HEK293 (cell line): ENCODE results near the gene MARCKSL1.
A peak's percentile ranks its signal among the peaks of the same experiment; 100 is the strongest.

Source experiments
- CTCF ChIA-PET: fragments of 350-600 bp; formaldehyde crosslinking; extraction: SDS; loops from one replicate; lab custom pipeline; 2021; ENCODE audit warnings: antibody characterized with exemption; lab: Yijun Ruan, JAX
- POLR2A ChIA-PET: fragments of 300-600 bp; formaldehyde crosslinking; extraction: SDS; loops from one replicate; lab custom pipeline; 2020; ENCODE audit warnings: antibody characterized with exemption, inconsistent platforms; lab: Yijun Ruan, JAX
- H3K27ac ChIP-seq: fragments of 200-500 bp; sonication (Bioruptor generic); 2 replicates; pipeline ENCODE4 v1.5.1; 2014; ENCODE audit warnings: low read depth, low read length, control low read depth, inconsistent platforms; ENCODE audit errors: extremely low read depth
- H3K36me3 ChIP-seq, 2 experiments: fragments of 200-500 bp in 1 of 2; sonication (Bioruptor generic) in 1 of 2; 1 replicate in 1 of 2; 2 replicates in 1 of 2; pipeline ENCODE4 v1.5.1; 2014 to 2017; ENCODE audit warnings: inconsistent platforms in 2 of 2, low read length in 2 of 2; ENCODE audit not compliant: control insufficient read depth in 2 of 2, insufficient read depth in 1 of 2
- H3K4me1 ChIP-seq: fragments of 200-500 bp; sonication (Bioruptor generic); 2 replicates; pipeline ENCODE4 v1.5.1; 2014; ENCODE audit warnings: mild to moderate bottlenecking, low read length, inconsistent platforms; ENCODE audit not compliant: control insufficient read depth, insufficient read depth
- H3K4me3 ChIP-seq: 2 replicates; pipeline ENCODE4 v1.5.1; 2011; ENCODE audit warnings: low read depth, mild to moderate bottlenecking, control low read depth, low read length, moderate library complexity
- H3K9me3 ChIP-seq: fragments of 200-500 bp; sonication (Bioruptor generic); 2 replicates; pipeline ENCODE4 v1.5.1; 2014; ENCODE audit warnings: low read depth, low read length, inconsistent platforms; ENCODE audit not compliant: control insufficient read depth, insufficient read depth
- CTCF ChIP-seq: fragments of 450-650 bp; formaldehyde crosslinking; IDR thresholded peaks from 2 replicates; pipeline ENCODE4 v1.5.1; 2016; ENCODE audit warnings: missing biosample characterization, missing genetic modification characterization
- GLIS1 ChIP-seq: fragments of 450-650 bp; formaldehyde crosslinking; IDR thresholded peaks from 2 replicates; pipeline ENCODE4 v1.5.1; 2016; ENCODE audit warnings: missing biosample characterization, missing genetic modification characterization
- GLIS2 ChIP-seq: fragments of 450-650 bp; formaldehyde crosslinking; IDR thresholded peaks from 2 replicates; pipeline ENCODE4 v1.5.1; 2016; ENCODE audit warnings: missing biosample characterization, missing genetic modification characterization
- KLF8 ChIP-seq: fragments of 450-650 bp; formaldehyde crosslinking; IDR thresholded peaks from 2 replicates; pipeline ENCODE4 v1.5.1; 2016; ENCODE audit warnings: missing biosample characterization, missing genetic modification characterization
- PBX3 ChIP-seq: sonication (generic); formaldehyde crosslinking; IDR thresholded peaks from 2 replicates; pipeline ENCODE4 v1.8.1; 2022; ENCODE audit warnings: mild to moderate bottlenecking, moderate library complexity, missing genetic modification reagents
- REPIN1 ChIP-seq: fragments of 450-650 bp; formaldehyde crosslinking; IDR thresholded peaks from 2 replicates; pipeline ENCODE4 v1.5.1; 2017; ENCODE audit warnings: missing biosample characterization, missing genetic modification characterization, low read depth
- WT1 ChIP-seq: fragments of 450-650 bp; formaldehyde crosslinking; IDR thresholded peaks from 2 replicates; pipeline ENCODE4 v1.5.1; 2016; ENCODE audit warnings: missing biosample characterization, missing genetic modification characterization
- ZBTB17 ChIP-seq: fragments of 450-650 bp; formaldehyde crosslinking; IDR thresholded peaks from 2 replicates; pipeline ENCODE4 v1.5.1; 2016; ENCODE audit warnings: missing biosample characterization, missing genetic modification characterization
- ZBTB26 ChIP-seq: fragments of 450-650 bp; formaldehyde crosslinking; optimal IDR thresholded peaks from 2 replicates; pipeline ENCODE3; 2016; ENCODE audit warnings: missing biosample characterization, mild to moderate bottlenecking, missing genetic modification characterization
- ZBTB44 ChIP-seq: fragments of 450-650 bp; IDR thresholded peaks from 2 replicates; pipeline ENCODE4 v1.5.1; 2018; ENCODE audit warnings: missing biosample characterization, mild to moderate bottlenecking, missing genetic modification characterization
- ZFP69B ChIP-seq: fragments of 450-650 bp; formaldehyde crosslinking; IDR thresholded peaks from 2 replicates; pipeline ENCODE4 v1.5.1; 2016; ENCODE audit warnings: missing biosample characterization, missing genetic modification characterization
- ZNF184 ChIP-seq: fragments of 450-650 bp; IDR thresholded peaks from 2 replicates; pipeline ENCODE4 v1.5.1; 2018; ENCODE audit warnings: missing biosample characterization, mild to moderate bottlenecking, missing genetic modification characterization
- ZNF19 ChIP-seq: fragments of 450-650 bp; formaldehyde crosslinking; IDR thresholded peaks from 2 replicates; pipeline ENCODE4; 2016; ENCODE audit warnings: missing biosample characterization, missing genetic modification characterization, low read depth
- ZNF335 ChIP-seq: fragments of 450-650 bp; formaldehyde crosslinking; conservative IDR thresholded peaks from 2 replicates; pipeline ENCODE4 v1.5.1; 2016; ENCODE audit warnings: missing biosample characterization, missing genetic modification characterization
- ZNF366 ChIP-seq: fragments of 450-650 bp; formaldehyde crosslinking; conservative IDR thresholded peaks from 2 replicates; pipeline ENCODE4 v1.5.1; 2016; ENCODE audit warnings: missing biosample characterization, missing genetic modification characterization
- ZNF544 ChIP-seq: fragments of 450-650 bp; formaldehyde crosslinking; IDR thresholded peaks from 2 replicates; pipeline ENCODE4 v1.5.0; 2017; ENCODE audit warnings: missing biosample characterization, missing genetic modification characterization
- ZNF600 ChIP-seq: fragments of 450-650 bp; formaldehyde crosslinking; IDR thresholded peaks from 2 replicates; pipeline ENCODE4 v1.5.1; 2016; ENCODE audit warnings: missing biosample characterization, missing genetic modification characterization
- ZNF624 ChIP-seq: fragments of 450-650 bp; formaldehyde crosslinking; IDR thresholded peaks from 2 replicates; pipeline ENCODE4 v1.5.1; 2017; ENCODE audit warnings: missing biosample characterization, missing genetic modification characterization
- ZNF626 ChIP-seq: fragments of 450-650 bp; sonication (Bioruptor Pico); formaldehyde crosslinking; IDR thresholded peaks from 2 replicates; pipeline ENCODE4 v1.5.1; 2018; ENCODE audit warnings: missing biosample characterization, missing genetic modification characterization, inconsistent platforms
- ZNF629 ChIP-seq: fragments of 450-650 bp; formaldehyde crosslinking; IDR thresholded peaks from 2 replicates; pipeline ENCODE4 v1.5.1; 2017; ENCODE audit warnings: missing biosample characterization, missing genetic modification characterization
- ZNF704 ChIP-seq: fragments of 450-650 bp; formaldehyde crosslinking; IDR thresholded peaks from 2 replicates; pipeline ENCODE4 v1.5.1; 2016; ENCODE audit warnings: missing biosample characterization, missing genetic modification characterization
- ZSCAN30 ChIP-seq: fragments of 450-650 bp; IDR thresholded peaks from 2 replicates; pipeline ENCODE4 v1.5.1; 2018; ENCODE audit warnings: missing biosample characterization, mild to moderate bottlenecking, missing genetic modification characterization, moderate library complexity

The MARCKSL1 gene

GRCh38 chr1:32352831-32353383 lies 16.9 kb upstream of the MARCKSL1 start (continued):
- TF ChIP-seq ZNF626 (tag by site-specific recombination) = no peak
- no peak for TF ChIP-seq ZBTB44
- no peak for TF ChIP-seq ZFP69B (tag by site-specific recombination)
- no peak for TF ChIP-seq ZNF629 (tag by site-specific recombination)
- TF ChIP-seq PBX3 = no peak
- TF ChIP-seq ZNF624 (tag by site-specific recombination) = no peak
- TF ChIP-seq ZNF366 (tag by site-specific recombination) = no peak
- no peak for TF ChIP-seq ZNF19 (tag by site-specific recombination)
- 0 out of 2 replicates have a peak, but pooled peaks have one; percentile 45 for TF ChIP-seq ZNF335
- TF ChIP-seq ZNF704 = no peak

GRCh38 chr1:32352239-32352745 lies 16.3 kb upstream of the MARCKSL1 start:
- H3K4me3 ChIP-seq = peak overlapping the region; percentile 60
- no peaks in the 10 kb centered on the region for H3K9me3 ChIP-seq
- H3K4me1 ChIP-seq = peaks cover 7% of the 10 kb centered on the region; the same call in 1 of the 2 replicates
- CTCF ChIA-PET = interaction anchor here (0.6 to 1.9 kb wide), 6 partner anchors 7 to 137 kb away, joined by 3 to 6 read pairs (median 3); no protein-coding TSS in a partner anchor
- POLR2A ChIA-PET = interaction anchor here (1.6 to 5.7 kb wide), 3 partner anchors 17 to 42 kb away, joined by 7 to 100 read pairs (median 9); partner anchors contain the start of genes BSDC1 and MARCKSL1
- TF ChIP-seq REPIN1 (tag by site-specific recombination) = no peak
- TF ChIP-seq GLIS2 (tag by site-specific recombination) = 0 out of 2 replicates have a peak, but pooled peaks have one; percentile 16
- 0 out of 2 replicates have a peak, but pooled peaks have one; percentile 33 for TF ChIP-seq ZBTB17 (tag by site-specific recombination)
- peak; percentile 6; the same call in 1 of the 2 replicates for TF ChIP-seq GLIS1
- H3K36me3 ChIP-seq = peaks cover 0 to 35% of the 10 kb centered on the region in 2 experiments; a peak in 2 of 3 replicates
- H3K27ac ChIP-seq = peak overlapping the region; percentile 95

- Histone ChIP-seq H3K4me3 (peak overlapping the region; percentile 75), H3K27ac (peak overlapping the region; percentile 95), H3K4me1 (peaks cover 7% of the 10 kb centered on the region; the same call in 1 of the 2 replicates), H3K9me3 (no peaks in the 10 kb centered on the region), H3K36me3 (peaks cover 0 to 30% of the 10 kb centered on the region in 2 experiments; a peak in 2 of 3 replicates)
- POLR2A ChIA-PET = interaction anchor here (0.6 to 5.7 kb wide), 4 partner anchors 10 to 146 kb away, joined by 3 to 100 read pairs (median 6); partner anchors contain the start of genes BSDC1, IQCC and MARCKSL1
- CTCF ChIA-PET = interaction anchor here (0.7 to 1.9 kb wide), 7 partner anchors 8 to 136 kb away, joined by 3 to 6 read pairs (median 3); no protein-coding TSS in a partner anchor
- TF ChIP-seq ZNF544 (tag by site-specific recombination) = no peak
- TF ChIP-seq ZNF184 = 0 out of 2 replicates have a peak, but pooled peaks have one; percentile 20
- peak; percentile 58 for TF ChIP-seq ZNF600
- TF ChIP-seq PBX3 = 0 out of 2 replicates have a peak, but pooled peaks have one; percentile 35
- 0 out of 2 replicates have a peak, but pooled peaks have one; percentile 39 for TF ChIP-seq WT1 (tag by site-specific recombination)
- TF ChIP-seq ZBTB26 (tag by site-specific recombination) = peak; percentile 87
- peak; percentile 64 for TF ChIP-seq CTCF
- peak; percentile 97 for TF ChIP-seq ZSCAN30 (tag by site-specific recombination)
- TF ChIP-seq KLF8 (tag by site-specific recombination) = 0 out of 2 replicates have a peak, but pooled peaks have one; percentile 2
- TF ChIP-seq ZNF335 = peak; percentile 87
- peak; percentile 92 for TF ChIP-seq GLIS2 (tag by site-specific recombination)
Measured at GRCh38 chr1:32351399-32352238, 15.6 kb upstream of the MARCKSL1 start.
